Erythroblast (primary cell): Measurements from ENCODE around the gene NR3C1.

Experiments
- GATA1 ChIP-seq: IDR thresholded peaks from 2 replicates; pipeline ENCODE4 v1.6.1; 2011; ENCODE audit warnings: low read depth, mild to moderate bottlenecking, control low read depth, low read length, moderate library complexity
- POLR2A ChIP-seq: IDR thresholded peaks from 2 replicates; pipeline ENCODE4 v1.6.1; 2011; ENCODE audit warnings: mild to moderate bottlenecking, low read length

- TF ChIP-seq POLR2A (no peak), GATA1 (no peak)
Measured at GRCh38 chr5:143402017-143402552, 1.4 kb downstream of the NR3C1 start.
